A204.1 (cell line): ENCODE measurements around the gene KNDC1.

ENCODE experiments used
- FAIRE-seq: peaks from 2 replicates; lab custom pipeline; 2012; peaks lifted over from hg19 to GRCh38; lab: Jason Lieb, UNC

Gene KNDC1

DNA sequence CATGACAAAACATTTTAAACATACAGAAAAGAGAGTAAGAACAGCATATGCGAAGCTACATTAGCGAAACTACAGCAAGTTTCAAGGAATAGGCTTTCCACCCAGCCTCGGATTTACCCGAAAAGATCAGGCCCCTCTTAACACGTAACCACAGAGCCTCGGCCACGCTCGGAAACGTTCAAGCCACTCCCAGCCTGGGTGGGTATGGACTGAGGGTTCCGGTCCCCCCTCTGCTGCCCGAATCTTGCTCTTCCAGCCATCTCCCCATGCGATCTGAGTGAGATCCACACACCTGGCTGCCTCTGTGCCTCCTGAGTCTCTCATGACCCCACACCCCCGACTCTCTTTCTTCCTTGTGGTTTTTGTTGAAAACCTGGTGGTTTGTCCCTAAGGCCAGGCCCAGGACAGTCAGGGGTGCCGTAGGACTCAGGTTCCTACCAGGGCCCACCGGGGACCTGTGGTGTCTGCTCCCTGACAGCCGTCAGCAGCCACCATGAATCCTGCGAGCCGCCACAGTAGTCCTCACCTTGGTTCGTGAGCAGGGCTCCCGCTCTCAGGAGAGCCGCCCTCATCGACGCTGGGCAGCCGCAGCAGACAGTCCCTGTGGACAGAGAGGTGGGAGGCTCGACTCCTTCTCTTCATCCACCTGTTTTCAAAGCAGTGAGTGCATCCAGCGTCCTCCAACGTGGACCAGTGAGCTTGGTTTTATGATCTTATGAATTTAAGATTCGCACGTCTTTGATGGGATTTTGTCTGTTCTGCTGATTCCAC lies 18.5 kb downstream of the KNDC1 start:
- no peak for FAIRE-seq

DNA sequence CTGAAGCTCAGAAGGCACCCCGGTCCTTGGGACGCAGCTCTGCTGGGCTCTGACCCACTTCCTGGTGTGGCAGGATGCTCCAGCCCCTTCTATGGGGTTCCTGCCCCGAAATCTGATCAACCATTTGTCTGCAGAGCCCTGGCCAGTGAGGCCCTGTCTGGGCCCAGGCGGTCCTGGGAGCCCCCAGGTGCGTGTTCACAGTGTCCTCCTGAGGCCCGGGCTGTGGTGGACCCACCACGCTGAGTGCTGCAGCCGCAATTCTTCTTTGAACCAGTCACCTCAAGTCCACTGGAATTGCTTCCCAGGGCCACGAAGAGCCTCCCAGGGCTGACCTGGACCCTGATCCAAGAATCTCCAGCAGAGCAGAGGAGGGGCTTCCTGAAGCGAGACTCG lies 19.1 kb downstream of the KNDC1 start:
- no peak for FAIRE-seq

DNA sequence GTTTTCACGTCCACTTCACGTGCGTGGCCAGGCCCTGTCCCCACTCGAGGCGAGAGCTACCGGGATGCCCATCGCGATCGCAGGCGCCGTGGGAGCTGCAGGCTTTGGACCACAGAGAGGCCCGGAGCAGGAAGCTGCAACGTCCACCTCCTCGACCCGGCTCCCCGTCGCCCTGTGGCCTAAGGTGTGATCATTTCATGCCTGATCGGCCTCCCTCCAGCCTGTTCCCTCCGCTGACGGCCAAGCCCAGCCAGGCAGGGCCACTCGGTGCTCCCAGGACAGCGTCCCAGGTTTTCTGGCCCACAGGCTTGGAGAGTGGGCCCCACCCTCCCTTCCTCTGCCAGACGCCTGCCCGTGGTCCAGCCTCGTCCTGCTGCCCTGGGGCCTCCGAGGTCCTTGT lies 19.6 kb downstream of the KNDC1 start:
- FAIRE-seq: no peak

DNA sequence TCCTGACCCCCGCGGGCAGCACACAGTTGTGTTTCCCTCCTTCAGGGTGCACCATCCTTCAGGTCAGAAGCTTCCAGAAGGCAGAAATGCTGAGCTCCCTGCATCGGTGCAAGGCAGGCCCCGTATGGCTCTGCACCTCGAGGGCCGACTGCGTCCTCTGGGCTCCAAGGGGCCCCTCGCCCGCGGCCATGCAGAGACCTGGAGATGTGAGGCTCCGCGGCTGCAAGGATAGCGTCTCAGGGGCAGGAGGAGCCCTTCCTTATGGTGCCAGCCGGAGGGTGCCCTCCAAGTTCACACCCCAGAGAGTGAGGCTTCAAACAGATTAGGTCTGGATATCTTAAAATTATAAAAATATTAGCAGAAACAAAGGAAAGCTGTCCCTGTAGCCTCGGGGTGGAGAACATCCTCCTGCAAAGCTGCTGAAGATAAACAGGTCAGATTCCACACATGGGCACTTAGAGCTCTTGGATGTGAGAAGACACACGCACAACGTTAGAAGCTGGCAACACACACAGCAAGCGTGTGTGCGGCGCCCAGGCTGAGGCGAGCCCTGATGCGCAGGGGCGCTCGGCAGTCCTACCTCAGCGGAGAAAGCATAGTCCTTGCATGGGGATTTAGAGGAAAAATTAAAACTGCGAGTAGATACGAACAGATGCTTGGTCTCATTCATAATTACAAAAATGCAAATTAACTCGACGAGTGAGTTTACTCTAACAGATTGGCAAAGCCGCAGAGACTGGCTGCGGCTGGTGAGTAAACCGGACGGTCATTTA lies 20.4 kb downstream of the KNDC1 start:
- FAIRE-seq: no peak

DNA sequence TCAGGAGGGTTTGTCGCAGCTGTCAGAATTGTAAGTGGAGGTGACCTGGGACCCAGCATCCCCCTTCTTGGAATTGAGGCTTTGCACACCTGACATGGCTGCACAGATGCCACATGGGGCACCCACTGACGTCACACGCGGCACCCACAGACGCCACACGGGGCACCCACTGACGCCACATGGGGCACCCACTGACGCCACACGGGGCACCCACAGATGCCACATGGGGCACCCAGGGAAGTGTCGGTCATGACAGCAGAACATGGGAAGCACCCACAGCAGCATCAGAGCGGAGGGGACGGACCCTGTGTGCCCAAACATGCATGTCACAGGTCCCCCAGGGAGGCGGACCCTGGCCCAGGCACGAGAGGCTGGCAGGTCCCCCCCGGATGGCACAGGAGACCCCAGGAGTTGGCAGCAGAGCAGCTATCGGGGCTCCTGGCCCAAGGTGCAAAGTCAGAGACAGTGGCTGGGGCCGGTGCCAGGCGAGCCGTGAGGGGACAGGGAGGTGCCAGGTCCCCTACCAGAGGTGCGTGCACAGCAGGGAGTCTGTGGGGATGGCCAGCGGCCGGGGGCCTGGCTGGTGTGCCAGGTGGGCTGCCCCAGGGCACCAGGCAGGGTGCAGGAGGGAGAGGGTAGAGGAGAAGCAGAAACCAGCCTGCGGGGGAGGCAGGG lies 21.1 kb downstream of the KNDC1 start:
- FAIRE-seq: no peak

DNA sequence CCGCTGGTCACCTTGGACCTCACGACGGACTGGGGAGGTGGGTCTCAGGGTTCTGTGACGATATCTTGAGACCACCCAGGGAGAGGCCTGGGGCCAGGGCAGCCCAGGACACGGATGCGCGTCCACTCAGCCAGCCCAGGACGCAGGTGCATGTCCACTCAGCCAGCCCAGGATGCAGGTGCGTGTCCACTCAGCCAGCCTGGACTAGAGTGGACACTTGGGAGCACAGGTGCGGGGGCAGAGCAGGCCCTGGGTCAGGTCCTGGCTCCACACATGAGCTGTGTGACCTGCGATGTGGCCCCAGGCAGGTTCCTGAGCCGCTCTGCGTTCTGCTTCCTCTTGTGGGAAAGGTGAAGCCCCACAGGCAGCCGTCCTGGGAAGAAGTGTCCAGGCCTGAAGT lies 22.2 kb downstream of the KNDC1 start:
- no peak for FAIRE-seq

DNA sequence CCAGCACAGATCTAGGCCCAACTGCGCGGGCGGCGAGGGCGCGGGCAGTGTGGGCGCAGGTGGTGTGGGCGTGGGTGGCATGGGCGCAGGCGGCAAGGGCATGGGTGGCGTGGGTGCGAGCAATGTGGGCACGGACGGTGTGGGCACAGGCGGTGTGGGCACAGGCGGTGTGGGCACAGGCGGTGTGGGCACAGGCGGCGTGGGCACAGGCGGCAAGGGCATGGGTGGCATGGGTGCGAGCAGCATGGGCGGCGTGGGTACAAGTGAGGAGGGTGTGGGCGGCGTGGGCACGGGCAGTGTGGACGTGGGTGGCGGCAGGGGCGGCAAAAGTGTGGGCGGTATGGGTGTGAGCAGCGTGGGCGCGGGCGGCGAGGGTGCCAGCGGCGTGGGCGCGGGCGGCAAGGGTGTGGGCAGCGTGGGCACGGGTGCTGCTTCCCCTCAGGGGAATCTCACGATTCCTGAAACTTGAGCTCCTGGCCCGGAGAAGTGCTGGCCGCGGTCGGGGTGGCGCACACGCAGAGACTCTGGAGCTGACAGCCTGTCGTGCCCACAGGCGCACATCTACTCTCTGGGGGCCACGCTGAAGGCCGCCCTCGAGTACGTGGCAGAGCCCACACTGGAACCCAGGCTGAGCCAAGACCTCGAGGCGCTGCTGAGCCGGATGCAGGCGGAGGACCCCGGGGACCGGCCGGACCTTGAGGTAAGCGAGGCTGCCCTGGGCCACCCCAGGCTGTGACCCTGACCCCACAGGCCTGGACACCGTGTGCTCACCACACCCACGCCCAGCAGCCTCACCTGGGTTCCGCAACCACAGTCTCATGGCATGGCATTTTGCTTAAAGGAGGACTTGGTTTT lies 23.0 kb downstream of the KNDC1 start:
- no peak for FAIRE-seq

DNA sequence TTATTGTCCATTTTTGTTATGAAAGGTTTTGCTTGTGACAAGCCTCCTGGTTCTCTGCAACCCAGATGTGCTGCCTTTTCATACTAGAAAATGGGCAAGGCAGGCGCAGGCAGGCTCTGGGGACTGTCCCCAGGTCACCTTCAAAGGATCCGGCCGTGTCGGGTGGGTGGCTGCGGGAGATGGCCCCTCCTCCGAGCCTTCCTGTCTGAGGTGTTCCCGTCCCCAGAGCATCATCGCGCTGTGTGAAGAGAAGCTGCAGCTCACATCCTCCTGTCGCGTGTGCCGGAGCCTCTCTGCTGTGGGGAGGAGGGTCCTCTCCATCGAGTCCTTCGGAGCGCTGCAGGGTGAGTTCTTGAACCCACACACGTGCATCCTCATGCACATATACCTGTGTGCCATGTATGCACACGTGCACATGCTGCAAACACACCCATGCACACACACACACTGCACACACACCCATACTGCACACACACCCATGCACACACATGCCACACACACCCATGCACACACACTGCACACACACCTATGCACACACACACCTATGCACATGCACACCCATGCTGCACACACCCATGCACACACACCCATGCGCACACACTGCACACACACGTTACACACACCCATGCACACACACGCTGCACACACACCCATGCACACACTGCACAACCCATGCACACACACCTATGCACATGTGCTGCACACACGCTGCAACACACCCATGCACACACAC lies 23.8 kb downstream of the KNDC1 start:
- FAIRE-seq: no peak

DNA sequence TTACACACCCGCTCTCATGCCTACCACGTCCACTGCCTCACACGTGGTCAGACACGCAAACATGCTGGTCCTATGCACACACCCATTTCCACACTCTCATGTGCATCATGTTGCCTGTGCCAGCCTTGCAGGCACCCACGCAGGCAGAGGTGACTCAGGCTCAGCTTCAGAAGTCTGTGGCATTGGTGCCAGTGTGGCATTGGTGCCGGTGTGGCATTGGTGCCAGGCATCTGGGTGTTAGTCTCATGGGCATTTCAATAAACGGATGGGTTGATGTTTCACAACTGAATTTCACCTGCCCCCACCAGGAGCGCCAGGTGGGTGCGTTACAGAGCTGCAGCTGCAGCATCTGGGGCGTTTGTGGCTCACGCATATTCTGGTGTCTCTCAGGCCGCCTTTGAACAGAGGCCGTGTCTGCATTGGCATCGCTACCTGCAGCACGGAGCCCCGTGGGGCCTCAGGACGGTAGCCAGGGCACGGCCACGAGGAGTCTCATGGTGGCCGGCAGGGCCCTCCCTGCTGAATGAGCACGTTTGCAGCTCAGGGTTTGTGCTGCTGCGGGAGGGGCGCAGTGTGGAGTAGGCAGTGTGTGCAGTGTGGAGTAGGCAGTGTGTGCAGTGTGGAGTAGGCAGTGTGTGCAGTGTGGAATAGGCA lies 24.7 kb downstream of the KNDC1 start:
- no peak for FAIRE-seq

DNA sequence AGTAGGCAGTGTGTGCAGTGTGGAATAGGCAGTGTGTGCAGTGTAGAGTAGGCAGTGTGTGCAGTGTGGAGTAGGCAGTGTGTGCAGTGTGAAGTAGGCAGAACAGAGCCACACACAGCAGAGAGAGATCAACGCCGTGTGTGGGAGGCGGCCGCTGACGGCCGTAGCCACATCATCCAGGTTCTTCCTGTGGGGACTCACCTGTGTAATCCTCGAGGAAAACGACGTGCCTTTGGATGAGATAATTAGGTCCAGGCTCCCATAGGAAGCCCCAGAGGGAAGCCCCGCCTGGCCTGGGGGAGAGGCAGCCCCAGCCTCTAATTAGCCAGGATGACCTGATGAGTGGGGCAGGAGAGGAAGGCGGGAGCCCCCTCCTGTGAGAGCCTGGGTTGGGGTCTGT lies 25.4 kb downstream of the KNDC1 start:
- FAIRE-seq: no peak

DNA sequence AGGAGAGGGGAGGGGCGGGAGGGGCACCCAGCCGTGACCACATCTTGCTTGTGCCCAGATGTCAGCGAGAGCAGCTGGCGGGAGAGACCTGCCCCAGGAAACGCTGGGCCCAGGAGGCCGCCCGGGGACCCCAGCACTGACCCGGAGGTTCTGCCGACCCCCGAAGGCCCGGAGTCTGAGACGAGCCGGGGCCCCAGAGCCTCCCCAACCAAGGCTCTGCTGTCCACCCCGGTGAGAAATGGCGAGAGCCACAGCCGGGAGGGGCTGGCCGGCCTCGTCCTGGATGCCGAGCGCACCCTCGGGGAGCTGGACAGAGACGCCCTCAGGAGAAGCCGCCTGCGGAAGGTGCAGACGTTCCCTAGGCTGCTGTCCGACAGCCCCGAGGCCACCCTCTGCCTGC lies 25.9 kb downstream of the KNDC1 start:
- no peak for FAIRE-seq

DNA sequence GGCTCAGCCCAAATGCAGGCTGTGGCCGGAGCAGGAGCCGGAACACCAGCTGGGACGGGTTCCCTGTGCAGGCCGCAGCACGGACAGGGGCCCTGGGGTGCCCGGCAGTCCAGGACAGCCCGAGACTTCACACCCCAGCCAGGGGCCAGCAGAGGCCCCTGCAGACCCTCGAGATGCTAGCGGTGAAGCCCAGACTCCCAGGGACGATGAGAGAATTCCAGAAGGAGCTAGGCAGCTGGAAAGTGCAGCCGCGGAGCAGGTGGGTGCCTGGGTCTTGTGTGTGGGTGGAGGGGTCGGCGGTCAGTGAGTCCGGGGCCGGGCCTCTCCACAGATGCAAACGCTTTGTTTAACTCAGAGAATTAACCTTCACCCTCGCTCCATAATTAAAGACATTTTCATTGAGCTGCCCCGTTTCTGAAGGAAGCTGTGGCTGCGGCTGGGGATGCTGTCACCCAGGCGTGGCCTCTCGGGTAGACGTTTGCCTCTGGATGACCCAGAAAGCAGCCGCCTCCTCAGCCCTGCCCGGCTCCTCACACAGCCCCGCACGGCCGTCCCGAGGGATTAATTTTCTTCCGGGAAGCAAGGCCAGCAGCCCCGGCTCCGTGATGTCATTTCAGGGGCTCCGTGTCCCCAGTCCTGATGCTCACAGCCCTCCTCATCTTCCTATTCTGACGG lies 26.5 kb downstream of the KNDC1 start:
- no peak for FAIRE-seq

DNA sequence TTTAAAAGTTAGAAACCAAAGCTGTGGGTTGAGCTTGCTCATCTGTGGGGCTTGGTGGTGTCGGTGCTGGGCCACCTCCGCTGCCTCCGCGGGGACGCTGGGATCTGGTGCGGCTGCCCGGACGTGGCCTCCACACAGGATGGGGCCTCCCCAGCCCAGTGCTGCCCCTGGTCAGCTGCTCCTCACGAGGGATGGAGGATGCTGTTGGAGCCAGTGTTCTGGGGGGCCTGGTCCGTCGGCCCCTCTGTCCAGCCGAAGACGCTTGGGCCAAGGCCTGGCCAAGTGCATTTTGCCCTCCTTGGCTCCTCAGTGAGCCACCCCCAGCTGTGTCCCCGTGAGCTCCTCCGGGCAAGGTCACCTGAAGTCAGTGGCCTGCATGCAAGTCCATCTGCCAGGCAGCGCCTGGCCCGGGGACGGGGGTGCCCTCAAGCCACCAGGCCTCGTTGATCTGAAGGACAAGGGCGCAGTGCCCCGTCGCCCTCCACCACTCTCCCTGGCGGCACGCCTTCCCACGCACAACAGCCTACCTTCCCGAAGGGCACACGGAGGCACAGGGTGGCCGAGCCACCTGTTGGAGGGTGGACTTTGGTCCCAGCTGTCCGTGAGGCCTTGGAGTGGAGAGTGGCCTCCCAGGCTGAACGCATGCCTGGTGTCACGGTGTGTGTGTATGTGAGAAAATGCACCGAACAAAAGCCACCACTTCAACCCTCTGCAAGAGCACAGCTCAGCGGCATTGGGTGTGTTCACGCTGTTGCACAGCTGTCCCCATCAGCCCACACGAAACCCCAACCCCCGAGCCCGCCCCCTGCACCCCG lies 27.3 kb downstream of the KNDC1 start:
- no peak for FAIRE-seq

DNA sequence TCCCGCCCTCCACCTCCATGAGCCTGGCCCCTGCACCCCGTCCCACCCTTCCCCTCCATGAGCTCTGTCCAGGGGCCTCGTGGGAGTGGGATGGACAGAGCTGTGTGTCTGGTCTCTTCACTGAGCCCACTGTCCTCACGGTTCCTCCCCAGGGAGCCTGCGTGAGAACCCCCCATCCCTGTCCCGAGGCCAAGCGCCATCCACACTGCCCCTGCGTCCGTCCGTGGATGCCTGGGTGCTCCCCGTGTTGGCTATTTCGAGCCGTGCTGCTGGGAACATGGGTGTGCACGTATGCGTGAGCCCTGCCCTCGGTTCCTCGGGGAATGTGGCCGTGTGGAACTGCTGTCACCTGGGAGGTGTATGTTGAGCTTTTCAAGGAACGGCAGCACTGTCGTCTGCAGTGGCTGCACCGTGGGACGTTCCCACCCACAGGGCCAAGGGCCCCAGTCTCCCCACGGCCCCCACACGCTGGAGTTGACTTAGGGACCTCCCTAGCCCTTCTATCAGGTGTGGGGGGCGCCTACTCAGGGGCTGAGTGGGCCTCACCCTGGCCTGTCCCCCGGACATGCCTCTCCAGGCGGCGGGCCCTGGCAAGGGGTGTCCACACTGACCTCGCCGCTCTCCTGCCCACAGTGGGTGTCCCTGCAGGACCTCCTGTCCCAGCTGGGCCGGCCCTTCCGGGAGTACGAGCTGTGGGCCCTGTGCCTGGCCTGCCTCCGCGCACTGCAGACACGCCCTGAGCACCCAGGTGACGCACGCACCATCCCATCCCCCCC lies 28.1 kb downstream of the KNDC1 start:
- FAIRE-seq: no peak

DNA sequence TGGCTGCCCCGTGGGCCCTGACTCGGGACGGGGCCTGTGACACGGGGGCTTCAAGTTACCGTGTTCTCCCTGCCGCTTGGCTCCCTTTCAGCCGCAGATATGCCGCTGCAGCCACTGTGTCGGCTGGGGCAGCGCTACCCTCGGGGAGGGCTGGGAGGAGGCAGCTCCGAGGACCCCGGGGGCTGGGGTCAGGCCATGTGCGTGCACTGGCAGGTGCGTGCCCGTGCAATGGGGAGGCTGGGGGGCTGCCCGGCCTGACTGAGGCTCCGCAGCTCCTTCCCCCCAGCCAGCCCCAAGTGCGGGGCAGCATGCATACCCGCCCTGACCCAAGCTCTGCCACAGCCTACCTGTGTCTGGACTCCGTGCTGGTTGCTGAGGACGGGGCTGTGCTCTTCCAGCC lies 29.2 kb downstream of the KNDC1 start:
- FAIRE-seq: no peak

DNA sequence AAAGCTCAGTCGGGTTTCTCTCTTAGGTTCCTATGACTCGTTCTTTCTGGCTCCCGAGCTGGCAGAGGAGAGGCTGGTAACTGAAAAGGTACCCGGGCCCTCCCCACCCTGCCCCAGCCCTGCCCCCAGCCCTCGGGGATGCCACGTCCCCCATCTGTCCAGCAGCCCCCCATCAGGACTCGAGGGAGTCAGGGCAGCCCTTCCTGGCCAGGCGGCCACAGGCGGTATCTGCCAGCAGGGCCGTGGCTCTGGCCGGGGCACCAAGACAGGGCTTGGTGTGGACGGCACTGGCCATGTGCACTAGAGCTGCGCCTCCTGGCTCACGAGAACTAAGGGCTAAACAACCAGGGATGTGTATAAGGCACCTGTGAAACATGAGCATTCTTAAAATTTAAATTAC lies 29.7 kb downstream of the KNDC1 start:
- FAIRE-seq: no peak

DNA sequence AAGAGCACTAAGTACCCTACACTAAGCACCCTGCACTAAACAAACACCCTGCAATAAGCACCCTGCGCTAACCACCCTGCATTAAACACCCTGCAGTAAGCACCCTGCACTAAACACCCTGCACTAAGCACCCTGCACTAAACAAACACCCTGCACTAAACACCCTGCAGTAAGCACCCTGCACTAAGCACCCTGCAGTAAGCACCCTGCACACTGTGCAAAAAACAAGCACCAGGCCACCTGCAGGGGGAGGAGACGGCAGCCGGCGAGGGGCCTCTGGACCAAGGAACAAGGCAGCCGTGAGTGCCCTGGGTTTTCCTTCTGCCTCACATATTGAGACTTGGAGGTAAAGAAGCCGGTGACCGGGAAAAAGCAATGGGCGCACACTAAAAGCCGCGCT lies 30.2 kb downstream of the KNDC1 start:
- no peak for FAIRE-seq

DNA sequence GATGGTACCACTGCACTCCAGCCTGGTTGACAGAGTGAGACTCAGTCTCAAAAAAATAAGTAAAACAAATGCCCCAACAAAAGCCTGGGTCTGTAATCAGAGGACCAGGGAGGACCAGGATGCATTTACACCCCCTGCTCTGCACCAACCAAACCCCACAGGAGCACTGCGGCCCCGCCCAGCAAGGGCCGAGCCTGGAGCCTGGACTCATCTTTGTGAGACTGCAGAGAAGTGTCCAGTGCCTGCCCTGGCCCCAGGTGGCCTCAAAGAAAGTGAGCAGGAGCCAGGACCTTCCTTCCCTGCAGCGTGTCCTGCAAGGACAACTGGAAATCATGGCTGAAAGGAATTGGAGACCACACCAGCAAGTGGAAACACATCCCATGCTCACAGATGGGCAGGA lies 31.6 kb downstream of the KNDC1 start:
- FAIRE-seq: no peak

DNA sequence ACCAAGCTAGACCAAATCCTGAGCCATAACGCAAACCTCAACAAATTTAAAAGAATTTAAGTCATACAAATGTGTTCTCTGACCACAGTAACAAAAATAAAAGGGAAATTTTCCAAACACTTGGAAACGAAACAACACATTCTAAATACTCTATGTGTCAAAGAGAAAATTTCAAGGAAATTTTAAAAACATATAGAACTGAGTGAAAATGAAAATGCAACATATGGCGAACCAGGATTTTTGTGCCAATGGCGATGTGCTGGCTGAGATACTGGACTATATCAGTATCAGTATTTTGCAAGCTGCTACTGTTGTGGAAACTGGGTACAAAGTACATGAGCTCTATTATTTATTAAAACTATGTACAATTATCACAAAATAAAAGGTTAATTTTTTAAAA lies 34.1 kb downstream of the KNDC1 start:
- FAIRE-seq: no peak
